Stimulated activated CD4-positive, alpha-beta T cell treated with anti-CD3 and anti-CD28 coated beads, Interleukin-2, amount 100 ng/mL, for 48 hours (primary cell): Measurements from ENCODE around the gene SYTL3.
"Not testable (repeated sequence)": the region's sequence is repeated elsewhere in the genome, so short reads cannot be mapped to it uniquely, and the experiment has no call there.

Experiments
- DNase-seq, 2 donors: peaks; one replicate each; pipeline ENCODE4 v3.0.0-alpha.2; 2020

Gene SYTL3

GRCh38 chr6:158780988-158781691 is 131.3 kb downstream of the SYTL3 start:
- DNase-seq = no peak

- no peak for DNase-seq
Measured at GRCh38 chr6:158781692-158782373, 132.0 kb downstream of the SYTL3 start.

- no peak for DNase-seq
Measured at GRCh38 chr6:158782432-158783166, 132.7 kb downstream of the SYTL3 start.

GRCh38 chr6:158783167-158783450 is 133.3 kb downstream of the SYTL3 start:
- DNase-seq = no peak

GRCh38 chr6:158783851-158784250 is 134.0 kb downstream of the SYTL3 start:
- DNase-seq = no peak

DNA sequence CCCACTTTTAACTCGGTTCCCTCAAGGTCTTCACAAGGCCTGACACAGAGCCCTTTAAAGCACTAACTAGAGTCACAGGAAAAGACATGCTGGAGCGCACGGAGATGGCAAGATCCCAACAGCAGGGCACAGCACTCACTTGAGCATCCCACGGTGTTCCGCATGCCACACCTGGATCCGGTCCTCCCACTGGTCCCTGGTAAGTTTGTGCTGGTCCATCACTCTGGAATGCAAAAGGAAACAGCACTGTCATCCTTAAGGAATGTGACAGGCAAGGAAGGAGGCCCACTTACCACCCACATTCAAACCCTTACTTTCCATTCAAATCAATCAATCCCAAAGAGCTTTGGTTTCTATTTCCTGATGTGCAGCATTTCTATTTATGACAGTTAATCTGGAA is 134.7 kb downstream of the SYTL3 start:
- no peak for DNase-seq

- DNase-seq = no peak
Measured at GRCh38 chr6:158785036-158785435, 135.2 kb downstream of the SYTL3 start.

- no peak for DNase-seq
Measured at GRCh38 chr6:158786645-158787304, 136.9 kb downstream of the SYTL3 start.

DNA sequence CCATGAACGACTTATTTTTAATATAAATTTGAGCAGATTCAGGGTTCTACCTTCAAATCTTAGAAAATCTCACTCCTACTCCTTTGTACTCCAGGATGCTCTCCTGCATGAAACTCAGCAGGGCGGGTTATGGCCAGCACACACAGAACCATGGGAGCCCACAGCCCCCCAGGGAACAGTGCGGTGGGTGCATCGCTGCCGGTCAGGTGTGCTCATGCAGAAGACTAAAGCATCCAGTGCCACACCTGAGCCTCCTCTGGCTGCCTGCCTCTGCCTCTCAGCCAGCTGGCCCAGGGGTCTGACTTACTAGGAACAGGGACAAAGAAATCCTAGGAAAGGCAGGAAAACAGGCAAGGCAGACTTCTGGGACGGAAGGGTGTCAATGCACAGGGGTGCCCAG is 137.5 kb downstream of the SYTL3 start:
- DNase-seq = no peak

DNA sequence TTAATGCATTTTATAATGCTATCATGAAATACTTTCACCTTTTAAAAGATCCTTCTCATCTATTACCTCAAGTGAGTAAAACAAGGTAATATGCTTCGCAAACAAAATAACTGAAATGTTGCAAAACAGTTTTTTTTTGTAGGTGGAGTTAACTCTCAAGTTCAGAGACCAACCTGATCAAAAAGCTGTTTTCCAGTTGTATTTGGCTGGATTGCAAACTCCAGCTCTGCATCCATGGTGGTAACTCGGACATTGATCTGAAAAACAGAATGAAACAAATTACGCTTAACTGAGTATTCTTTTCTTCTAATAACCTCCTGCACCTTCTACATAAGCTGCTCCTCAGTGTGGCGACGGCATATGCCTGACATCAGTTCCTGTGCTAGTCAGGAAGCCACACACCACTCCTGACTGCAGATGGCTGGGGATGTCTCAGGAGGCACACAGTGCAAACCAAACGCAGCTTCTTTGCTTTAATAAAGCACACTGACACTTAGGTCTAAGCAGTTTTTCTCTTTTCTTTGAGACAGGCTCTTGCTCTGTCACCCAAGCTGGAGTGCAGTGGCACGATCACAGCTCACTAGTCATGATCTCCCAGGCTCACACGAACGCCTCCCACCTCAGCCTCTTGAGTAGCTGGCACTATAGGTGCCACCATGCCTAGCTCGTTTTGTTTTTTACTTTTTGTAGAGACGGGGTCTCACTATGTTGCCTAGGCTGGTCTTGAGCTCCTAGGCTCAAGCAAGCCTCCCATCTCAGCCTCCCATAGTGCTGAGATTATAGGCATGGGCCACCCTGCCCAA is 139.5 kb downstream of the SYTL3 start:
- no peak for DNase-seq

- DNase-seq = no peak
Measured at GRCh38 chr6:158791274-158791855, 141.5 kb downstream of the SYTL3 start.

GRCh38 chr6:158792505-158792904 is 142.7 kb downstream of the SYTL3 start:
- not testable (repeated sequence) for DNase-seq

DNA sequence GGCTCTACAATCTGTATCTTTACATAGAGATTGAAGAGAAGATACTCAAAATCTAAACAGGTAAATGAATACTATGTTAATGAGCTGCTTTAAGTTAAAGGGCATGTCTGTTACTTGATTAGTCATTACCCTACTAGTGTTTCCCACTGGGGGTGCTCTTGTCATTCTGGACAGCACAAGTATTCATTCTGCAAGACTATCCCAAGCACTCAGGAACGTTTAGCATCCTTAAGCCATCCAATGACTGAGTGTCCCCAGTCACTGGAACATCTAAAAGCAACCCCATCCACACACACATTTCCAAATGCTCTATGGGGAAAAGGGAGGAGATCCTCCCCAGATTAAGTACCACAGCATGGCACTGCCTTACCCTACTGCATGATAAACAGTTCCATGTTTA is 143.6 kb downstream of the SYTL3 start:
- no peak for DNase-seq

DNA sequence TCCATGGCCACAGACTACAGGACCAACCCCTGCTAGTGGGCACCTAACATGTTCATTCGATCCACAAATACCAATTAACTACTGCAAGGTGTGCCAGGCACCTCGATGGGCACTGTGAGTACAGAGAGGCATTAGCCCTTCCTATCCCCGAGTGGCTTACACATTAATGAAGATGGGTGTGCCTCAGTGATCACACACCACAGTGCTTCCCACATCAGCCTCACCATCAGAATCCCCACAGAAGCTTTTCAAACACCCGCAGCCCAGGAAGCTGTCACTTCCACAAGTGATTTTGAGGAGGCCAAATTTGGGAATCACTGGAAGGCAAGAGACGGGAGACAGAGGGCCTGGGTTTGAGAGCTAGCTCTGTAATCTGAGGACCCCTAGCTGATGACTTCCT is 145.7 kb downstream of the SYTL3 start:
- DNase-seq = no peak

DNA sequence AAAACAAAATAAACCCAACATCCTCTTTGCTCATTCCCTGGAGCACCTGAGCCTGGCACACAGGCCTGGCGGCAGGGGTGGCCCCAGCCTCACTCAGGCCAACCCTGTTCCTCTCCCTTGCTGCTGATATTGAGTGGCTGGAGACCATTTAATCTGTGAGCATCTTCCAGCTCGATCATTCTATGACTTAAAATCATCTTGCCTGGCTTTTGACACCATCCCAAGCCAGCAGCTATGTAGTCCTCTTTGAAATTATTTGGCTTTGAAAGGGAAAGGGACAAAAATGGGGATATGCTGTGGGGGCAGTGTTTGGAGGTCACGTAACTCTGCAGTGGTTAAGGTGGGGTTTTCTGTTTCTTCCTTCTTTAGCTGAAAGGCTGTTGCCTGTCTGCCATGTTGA is 146.5 kb downstream of the SYTL3 start:
- no peak for DNase-seq

DNA sequence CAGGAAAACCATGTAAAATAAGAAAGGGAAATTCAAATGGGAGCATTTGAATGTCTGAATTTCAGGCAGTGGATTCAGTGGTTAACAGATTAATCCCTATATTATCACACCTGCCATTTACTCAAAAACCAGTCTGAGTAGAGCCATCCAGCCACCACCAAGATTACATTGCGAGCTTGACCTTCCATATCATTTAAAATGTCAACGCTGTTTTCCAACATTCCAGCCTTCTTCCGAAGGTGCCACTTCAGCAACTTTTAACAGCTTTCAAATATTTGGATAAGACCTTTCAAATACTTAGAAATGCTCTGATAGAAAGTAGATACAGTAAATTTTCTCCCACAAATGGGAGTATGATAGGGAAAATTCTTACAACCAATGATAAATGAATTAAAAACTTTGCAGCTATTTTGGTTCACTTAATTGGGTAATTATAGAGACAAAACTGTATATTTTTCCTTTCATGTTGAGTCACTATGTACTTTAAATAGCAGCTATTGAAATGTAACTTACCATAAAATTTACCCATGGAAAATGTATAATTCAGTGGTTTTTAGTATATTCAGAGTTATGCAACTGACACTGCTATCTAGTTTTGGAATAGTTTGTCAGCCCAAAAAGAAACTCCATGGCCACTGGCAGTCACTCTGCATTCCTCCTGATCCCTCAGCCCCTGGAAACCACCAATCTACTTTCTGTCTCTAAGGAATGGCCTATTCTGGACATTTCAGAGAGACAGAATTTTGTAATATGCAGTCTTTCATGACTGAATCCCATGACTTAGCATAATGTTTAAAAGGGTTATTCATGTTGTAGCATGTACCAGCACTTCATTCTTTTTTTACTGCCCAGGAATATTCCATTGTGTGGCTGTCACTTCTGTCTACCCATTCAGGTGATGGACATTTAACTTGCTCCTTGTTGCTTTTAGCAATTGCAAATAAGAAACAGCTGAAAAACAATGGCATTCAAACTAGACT is 147.8 kb downstream of the SYTL3 start:
- DNase-seq = no peak

DNA sequence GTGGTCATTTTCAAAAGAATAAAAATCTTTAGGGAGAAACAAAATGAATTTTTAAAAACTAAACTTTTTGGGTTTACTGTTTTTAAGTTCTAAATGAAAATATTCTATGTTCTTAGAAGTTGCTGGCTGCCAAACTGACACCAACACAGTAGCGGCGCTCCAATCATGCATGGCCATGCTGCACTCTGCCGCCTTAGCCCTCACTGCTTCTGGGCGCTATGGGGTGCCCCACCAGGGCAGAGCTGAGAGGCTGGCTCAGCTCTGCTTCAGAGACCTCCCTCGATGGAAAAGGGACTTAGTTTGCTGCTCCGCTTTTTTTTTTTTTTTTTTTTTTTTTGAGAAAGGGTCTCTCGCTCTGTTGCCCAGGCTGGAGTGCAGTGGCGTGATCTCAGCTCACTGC is 148.5 kb downstream of the SYTL3 start:
- DNase-seq = no peak

DNA sequence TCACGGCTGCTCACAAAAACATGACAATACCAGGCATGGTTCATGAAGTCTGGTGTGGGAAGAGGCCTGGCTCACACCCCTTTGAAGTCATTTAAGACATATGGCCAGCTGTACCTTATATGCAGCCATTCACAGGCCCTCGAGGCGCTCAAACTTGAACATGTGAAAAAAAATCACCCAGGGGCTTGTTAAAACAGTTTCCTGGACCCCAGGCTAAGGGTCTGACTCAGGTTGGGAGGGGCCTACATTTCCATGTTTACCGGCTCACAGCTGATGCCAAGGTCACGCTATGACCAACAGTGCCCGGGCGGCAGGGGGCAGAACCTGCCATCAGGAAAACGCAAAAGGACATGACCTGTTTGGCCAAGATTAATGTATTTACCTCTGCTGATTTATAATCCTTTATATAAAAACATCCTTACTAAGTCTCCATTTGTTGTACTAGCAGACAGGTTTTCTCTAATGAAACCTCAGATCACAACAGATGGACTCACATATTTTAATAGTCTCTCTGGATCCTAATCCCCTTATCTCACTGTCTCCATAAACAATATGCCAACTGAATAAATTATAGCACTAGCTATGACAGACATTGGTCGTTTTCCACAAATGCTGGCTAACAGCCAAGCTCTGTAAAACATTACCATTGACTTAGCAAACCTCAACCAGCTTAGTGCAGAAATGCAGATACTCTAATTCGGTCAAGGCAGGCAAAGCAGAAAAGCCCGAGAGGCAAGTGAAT is 149.4 kb downstream of the SYTL3 start:
- DNase-seq = no peak

GRCh38 chr6:158801655-158802294 is 151.9 kb downstream of the SYTL3 start:
- DNase-seq = no peak

GRCh38 chr6:158803733-158804143 is 153.9 kb downstream of the SYTL3 start:
- no peak for DNase-seq
